ENCODE results near the gene HOXD1.

- TF ChIP-seq CTCF (IDR thresholded peaks at IDR 0.05), result no peak
- TF ChIP-seq POLR2A (IDR thresholded peaks at IDR 0.05), result no peak
- no peak for TF ChIP-seq POLR2AphosphoS5 (IDR thresholded peaks at IDR 0.05)
Observed at GRCh38 chr2:176149481-176149938, 39.0 kb upstream of the HOXD1 start.

Measured in prostate gland (tissue), 2 donors.